Loucy (cell line): ENCODE measurements around the gene PPM1B.

ENCODE experiments used
- H2AFZ ChIP-seq: fragments of 200-600 bp; sonication (generic); 2 replicates; pipeline ENCODE4 v1.6.0; 2016; ENCODE audit warnings: antibody characterized with exemption, mild to moderate bottlenecking, low read length, moderate library complexity
- H3F3A ChIP-seq: fragments of 200-600 bp; 2 replicates; pipeline ENCODE4 v1.6.0; 2016; ENCODE audit warnings: antibody characterized with exemption, low read depth, mild to moderate bottlenecking
- H3K27me3 ChIP-seq: fragments of 200-600 bp; sonication (generic); 2 replicates; pipeline ENCODE4 v1.6.1; 2014; ENCODE audit warnings: low read length, mild to moderate bottlenecking; ENCODE audit not compliant: insufficient read depth, poor library complexity, severe bottlenecking
- H3K36me3 ChIP-seq: fragments of 200-600 bp; sonication (generic); 2 replicates; pipeline ENCODE4 v1.6.1; 2016; ENCODE audit warnings: low read length; ENCODE audit not compliant: insufficient read depth
- H3K4me1 ChIP-seq: fragments of 200-600 bp; sonication (generic); 2 replicates; pipeline ENCODE4 v1.5.1; 2014; ENCODE audit warnings: low read length, mild to moderate bottlenecking; ENCODE audit not compliant: insufficient read depth, poor library complexity, severe bottlenecking
- H3K4me2 ChIP-seq: fragments of 200-600 bp; sonication (generic); 2 replicates; pipeline ENCODE4 v1.6.0; 2014; ENCODE audit warnings: antibody characterized with exemption, low read length, low read depth, mild to moderate bottlenecking; ENCODE audit not compliant: poor library complexity, severe bottlenecking
- H3K4me3 ChIP-seq: fragments of 200-600 bp; sonication (generic); 2 replicates; pipeline ENCODE4 v1.5.1; 2014; ENCODE audit warnings: low read length, mild to moderate bottlenecking, mixed read lengths; ENCODE audit not compliant: poor library complexity, severe bottlenecking
- H3K79me2 ChIP-seq: fragments of 200-600 bp; sonication (generic); 2 replicates; pipeline ENCODE4 v1.6.1; 2014; ENCODE audit warnings: low read length; ENCODE audit not compliant: insufficient read depth
- H3K9ac ChIP-seq: fragments of 200-600 bp; sonication (generic); 2 replicates; pipeline ENCODE4 v1.6.0; 2014; ENCODE audit warnings: mild to moderate bottlenecking, low read depth, low read length, moderate library complexity; ENCODE audit not compliant: poor library complexity, severe bottlenecking
- H3K9me2 ChIP-seq: fragments of 200-600 bp; sonication (generic); replicated peaks from 2 replicates; pipeline ENCODE4 v1.6.1; 2016; ENCODE audit warnings: low read depth, low read length, mixed read lengths
- H3K9me3 ChIP-seq: fragments of 200-600 bp; sonication (generic); 2 replicates; pipeline ENCODE4 v1.6.1; 2014; ENCODE audit warnings: mild to moderate bottlenecking, antibody characterized with exemption, low read length, low read depth; ENCODE audit not compliant: insufficient read depth
- H4K20me1 ChIP-seq: fragments of 200-600 bp; sonication (generic); 2 replicates; pipeline ENCODE4 v1.6.0; 2014; ENCODE audit warnings: antibody characterized with exemption, low read length, mild to moderate bottlenecking; ENCODE audit not compliant: insufficient read depth, poor library complexity, severe bottlenecking
- EZH2phosphoT487 ChIP-seq: fragments of 200-600 bp; IDR thresholded peaks from 2 replicates; pipeline ENCODE4 v1.6.1; 2018; ENCODE audit warnings: antibody characterized with exemption, mild to moderate bottlenecking, moderate library complexity, borderline replicate concordance
- TF ChIP-seq, protein P1 (sequence below): fragments of 200-600 bp; sonication (generic); conservative IDR thresholded peaks from 2 replicates; pipeline ENCODE4 v1.5.1; 2014; ENCODE audit warnings: mild to moderate bottlenecking, antibody characterized with exemption, low read length

The PPM1B gene

GRCh38 chr2:44121899-44122298, 46.8 kb upstream of the PPM1B start:
- H3K27me3 ChIP-seq: no peaks in the 10 kb centered on the region
- H3K4me1 ChIP-seq: peaks cover 58% of the 10 kb centered on the region
- H3K9me3 ChIP-seq: no peaks in the 10 kb centered on the region
- H3K9ac ChIP-seq: no peak overlapping the region
- no peaks in the 10 kb centered on the region for H3F3A ChIP-seq
- H2AFZ ChIP-seq: no peak overlapping the region
- H3K36me3 ChIP-seq: no peaks in the 10 kb centered on the region
- H4K20me1 ChIP-seq: no peaks in the 10 kb centered on the region
- no peak overlapping the region for H3K4me2 ChIP-seq
- TF ChIP-seq, protein P1, sequence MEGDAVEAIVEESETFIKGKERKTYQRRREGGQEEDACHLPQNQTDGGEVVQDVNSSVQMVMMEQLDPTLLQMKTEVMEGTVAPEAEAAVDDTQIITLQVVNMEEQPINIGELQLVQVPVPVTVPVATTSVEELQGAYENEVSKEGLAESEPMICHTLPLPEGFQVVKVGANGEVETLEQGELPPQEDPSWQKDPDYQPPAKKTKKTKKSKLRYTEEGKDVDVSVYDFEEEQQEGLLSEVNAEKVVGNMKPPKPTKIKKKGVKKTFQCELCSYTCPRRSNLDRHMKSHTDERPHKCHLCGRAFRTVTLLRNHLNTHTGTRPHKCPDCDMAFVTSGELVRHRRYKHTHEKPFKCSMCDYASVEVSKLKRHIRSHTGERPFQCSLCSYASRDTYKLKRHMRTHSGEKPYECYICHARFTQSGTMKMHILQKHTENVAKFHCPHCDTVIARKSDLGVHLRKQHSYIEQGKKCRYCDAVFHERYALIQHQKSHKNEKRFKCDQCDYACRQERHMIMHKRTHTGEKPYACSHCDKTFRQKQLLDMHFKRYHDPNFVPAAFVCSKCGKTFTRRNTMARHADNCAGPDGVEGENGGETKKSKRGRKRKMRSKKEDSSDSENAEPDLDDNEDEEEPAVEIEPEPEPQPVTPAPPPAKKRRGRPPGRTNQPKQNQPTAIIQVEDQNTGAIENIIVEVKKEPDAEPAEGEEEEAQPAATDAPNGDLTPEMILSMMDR: no peak
- TF ChIP-seq EZH2phosphoT487: no peak
- no peak overlapping the region for H3K4me3 ChIP-seq
- H3K79me2 ChIP-seq: no peaks in the 10 kb centered on the region
- H3K9me2 ChIP-seq: no peaks in the 10 kb centered on the region

- H3K4me1 ChIP-seq: peaks cover 50% of the 10 kb centered on the region
- H3K4me2 ChIP-seq: no peak overlapping the region
- H3F3A ChIP-seq: no peaks in the 10 kb centered on the region
- H4K20me1 ChIP-seq: no peaks in the 10 kb centered on the region
- no peaks in the 10 kb centered on the region for H3K9me3 ChIP-seq
- no peaks in the 10 kb centered on the region for H3K9me2 ChIP-seq
- no peaks in the 10 kb centered on the region for H3K27me3 ChIP-seq
- no peak overlapping the region for H2AFZ ChIP-seq
- H3K79me2 ChIP-seq: no peaks in the 10 kb centered on the region
- no peak overlapping the region for H3K9ac ChIP-seq
- no peak overlapping the region for H3K4me3 ChIP-seq
- no peak for TF ChIP-seq EZH2phosphoT487
- TF ChIP-seq, protein P1: no peak
- no peaks in the 10 kb centered on the region for H3K36me3 ChIP-seq
Observed at GRCh38 chr2:44124500-44124899, 44.2 kb upstream of the PPM1B start.

DNA sequence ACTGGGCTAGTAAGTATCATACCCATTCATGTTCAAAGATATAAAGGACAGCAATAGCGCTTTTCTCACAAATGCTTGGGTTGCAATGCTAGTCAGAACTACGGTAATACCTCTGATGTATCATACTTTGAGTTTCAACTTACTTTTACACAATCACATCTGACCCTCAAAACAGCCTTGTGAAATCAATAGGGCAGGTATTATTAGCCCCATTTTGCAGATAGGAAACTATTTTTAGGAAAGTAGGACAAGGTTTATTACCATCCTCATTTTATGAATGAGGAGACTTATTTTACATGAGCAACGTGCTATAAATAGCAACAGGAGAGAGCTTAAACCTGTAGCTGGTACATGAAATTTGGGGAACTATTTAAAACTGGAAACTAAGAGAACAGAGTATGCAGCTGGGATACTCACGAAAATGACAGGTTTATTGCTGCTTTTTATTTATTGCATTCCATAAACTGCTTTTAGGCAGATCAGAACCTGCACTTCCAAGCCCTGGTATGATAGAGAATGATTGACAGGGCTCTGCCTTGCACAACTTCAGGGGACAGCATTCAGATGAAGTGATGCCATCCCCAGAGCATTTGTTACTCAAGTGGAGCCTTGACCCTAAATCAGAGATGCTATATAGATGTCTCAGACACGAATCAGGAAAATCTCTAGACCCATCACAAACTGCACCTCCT, 42.4 kb upstream of the PPM1B start:
- Histone ChIP-seq H3F3A (no peaks in the 10 kb centered on the region), H3K9ac (no peak overlapping the region), H4K20me1 (no peaks in the 10 kb centered on the region), H3K79me2 (no peaks in the 10 kb centered on the region), H3K27me3 (no peaks in the 10 kb centered on the region), H3K36me3 (no peaks in the 10 kb centered on the region), H2AFZ (no peak overlapping the region), H3K9me2 (no peaks in the 10 kb centered on the region), H3K4me1 (peaks cover 41% of the 10 kb centered on the region), H3K4me3 (no peak overlapping the region), H3K9me3 (peaks cover 2% of the 10 kb centered on the region), H3K4me2 (peak overlapping the region; percentile 25)
- TF ChIP-seq EZH2phosphoT487: no peak
- TF ChIP-seq, protein P1: no peak
